Epidermal melanocyte (primary cell): ENCODE measurements around the gene MRPS27.

ENCODE experiments used
- DNase-seq: peaks from one replicate; pipeline ENCODE4 v3.0.0; 2011; ENCODE audit warnings: low spot score; ENCODE audit not compliant: insufficient read length

Gene MRPS27

DNA sequence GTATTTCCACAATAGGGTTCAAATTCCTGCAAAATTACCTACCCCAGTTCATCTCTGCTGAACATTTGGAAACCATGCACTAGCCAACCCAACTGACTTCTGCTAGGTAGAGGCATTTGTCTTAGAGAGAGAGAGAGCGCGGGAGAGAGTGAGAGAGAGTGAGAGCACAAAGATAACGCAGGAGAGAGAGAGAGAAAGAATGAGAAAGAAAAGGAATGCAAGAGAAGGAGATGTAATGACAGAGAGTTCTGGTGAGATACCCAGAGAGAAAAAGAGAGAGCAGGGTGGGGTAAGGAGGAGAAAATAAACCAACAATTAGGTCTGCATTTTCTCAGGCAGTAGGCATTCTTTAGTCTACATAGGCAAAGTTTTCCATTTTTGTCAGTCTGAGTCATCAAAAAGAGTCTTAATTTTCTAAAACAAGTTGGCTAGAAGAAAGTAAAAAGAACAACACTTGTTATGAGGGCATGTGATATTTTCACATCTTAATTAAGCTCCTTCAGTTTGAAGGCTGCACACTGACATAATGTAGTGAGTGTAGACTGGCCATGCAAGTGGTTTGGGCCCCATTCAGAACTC is 114.5 kb downstream of the MRPS27 start:
- no peak for DNase-seq

DNA sequence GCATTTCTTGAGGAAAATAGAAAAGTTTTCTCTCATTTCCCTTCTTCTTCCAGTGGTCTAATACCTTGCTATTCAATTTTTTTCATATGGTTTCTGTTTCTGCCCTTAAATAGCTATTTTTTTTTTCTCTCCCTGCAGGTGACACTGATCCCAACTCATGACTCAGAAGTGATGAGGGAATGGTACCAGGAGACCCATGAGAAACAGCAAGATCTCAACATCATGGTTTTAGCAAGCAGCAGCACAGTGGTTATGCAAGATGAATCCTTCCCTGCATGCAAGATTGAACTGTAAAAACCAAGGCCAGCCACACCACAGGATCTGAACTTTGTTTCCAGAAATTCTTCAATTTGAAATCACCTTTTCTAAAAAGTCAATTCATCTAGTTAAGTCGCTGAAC is 115.1 kb downstream of the MRPS27 start:
- DNase-seq: no peak

DNA sequence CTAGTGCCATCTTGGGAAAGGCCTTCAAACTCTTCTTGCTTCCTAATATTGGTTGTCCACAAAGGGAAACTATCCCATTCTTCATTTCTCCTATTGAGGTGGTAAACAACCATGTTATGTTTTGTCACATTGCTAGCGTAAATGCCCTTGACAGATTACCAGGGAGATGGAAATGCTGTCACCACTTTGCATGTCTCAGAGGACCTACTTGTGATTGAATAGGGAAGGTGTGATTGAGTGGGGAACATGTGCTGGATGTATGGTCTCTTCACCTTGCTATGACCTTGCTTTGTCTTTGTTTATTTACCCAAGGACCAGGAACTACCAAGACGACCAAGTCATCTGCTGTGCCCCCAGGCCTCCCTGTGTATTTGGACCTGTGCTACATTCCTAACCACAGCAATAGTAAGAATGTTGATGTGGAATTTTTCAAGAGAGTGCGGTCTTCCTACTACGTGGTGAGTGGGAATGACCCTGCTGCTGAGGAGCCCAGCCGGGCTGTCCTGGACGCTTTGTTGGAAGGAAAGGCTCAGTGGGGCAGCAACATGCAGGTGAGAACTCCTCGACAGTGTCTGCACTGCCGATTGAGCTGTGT is 116.7 kb downstream of the MRPS27 start:
- no peak for DNase-seq

DNA sequence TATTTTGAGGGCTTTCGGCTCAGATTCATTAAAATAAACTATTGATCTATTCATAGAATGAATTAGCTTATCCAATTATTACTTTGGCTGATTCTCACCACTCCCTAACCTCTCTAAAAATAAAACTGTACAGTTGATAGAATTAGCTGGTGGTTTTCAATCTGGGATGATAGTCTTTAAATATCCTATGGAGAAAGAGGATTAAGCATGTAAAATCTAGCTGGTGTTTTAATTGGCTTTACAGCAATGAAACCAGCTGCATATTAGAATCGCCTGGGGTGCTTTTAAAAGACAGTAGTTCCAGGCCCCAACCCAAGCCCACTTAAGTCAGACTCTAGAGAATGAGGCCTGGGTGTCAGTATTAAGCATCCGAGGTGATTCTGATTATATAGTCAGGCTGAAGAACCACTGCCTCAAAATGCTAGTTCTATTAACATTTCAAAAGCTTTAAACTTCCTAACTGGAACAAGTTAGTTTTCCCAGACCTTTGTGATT is 117.7 kb downstream of the MRPS27 start:
- no peak for DNase-seq

DNA sequence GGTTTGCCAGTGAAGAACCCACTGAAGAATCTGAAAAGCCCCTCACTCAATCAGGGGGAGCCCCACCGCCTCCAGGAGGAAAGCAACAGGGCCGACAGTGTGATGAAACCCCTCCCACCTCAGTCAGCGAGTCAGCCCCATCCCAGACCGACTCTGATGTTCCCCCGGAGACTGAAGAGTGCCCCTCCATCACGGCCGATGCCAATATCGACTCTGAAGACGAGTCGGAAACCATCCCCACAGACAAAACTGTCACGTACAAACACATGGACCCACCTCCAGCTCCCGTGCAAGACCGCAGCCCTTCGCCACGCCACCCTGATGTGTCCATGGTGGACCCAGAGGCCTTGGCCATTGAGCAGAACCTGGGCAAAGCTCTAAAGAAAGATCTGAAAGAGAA is 120.4 kb downstream of the MRPS27 start:
- no peak for DNase-seq

DNA sequence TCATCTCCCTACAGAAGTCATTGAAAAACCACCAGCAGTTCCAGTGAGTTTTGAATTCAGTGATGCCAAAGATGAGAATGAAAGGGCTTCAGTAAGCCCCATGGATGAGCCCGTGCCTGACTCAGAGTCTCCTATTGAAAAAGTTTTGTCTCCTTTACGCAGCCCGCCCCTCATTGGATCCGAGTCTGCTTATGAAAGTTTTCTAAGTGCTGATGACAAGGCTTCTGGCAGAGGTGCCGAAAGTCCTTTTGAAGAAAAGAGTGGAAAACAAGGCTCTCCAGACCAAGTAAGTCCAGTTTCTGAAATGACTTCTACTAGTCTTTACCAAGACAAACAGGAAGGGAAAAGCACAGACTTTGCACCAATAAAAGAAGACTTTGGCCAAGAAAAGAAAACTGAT is 122.6 kb downstream of the MRPS27 start:
- no peak for DNase-seq

DNA sequence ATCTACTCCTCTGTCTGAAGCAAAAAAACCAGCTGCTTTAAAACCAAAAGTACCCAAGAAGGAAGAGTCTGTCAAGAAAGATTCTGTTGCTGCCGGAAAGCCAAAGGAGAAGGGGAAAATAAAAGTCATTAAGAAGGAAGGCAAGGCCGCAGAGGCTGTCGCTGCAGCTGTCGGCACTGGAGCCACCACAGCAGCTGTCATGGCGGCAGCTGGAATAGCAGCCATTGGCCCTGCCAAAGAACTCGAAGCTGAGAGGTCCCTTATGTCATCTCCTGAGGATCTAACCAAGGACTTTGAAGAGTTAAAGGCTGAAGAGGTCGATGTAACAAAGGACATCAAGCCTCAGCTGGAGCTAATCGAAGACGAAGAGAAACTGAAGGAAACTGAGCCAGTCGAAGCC is 124.5 kb downstream of the MRPS27 start:
- DNase-seq: no peak

DNA sequence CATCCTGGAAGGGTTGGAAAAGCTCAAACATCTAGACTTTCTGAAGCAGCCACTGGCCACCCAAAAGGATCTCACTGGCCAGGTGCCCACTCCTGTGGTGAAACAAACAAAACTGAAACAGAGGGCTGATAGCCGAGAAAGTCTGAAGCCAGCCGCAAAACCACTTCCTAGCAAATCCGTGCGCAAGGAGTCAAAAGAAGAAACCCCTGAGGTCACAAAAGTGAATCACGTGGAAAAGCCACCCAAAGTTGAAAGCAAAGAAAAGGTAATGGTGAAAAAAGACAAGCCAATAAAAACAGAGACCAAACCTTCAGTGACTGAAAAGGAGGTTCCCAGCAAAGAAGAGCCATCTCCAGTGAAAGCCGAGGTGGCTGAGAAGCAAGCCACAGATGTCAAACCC is 125.2 kb downstream of the MRPS27 start:
- DNase-seq: no peak

DNA sequence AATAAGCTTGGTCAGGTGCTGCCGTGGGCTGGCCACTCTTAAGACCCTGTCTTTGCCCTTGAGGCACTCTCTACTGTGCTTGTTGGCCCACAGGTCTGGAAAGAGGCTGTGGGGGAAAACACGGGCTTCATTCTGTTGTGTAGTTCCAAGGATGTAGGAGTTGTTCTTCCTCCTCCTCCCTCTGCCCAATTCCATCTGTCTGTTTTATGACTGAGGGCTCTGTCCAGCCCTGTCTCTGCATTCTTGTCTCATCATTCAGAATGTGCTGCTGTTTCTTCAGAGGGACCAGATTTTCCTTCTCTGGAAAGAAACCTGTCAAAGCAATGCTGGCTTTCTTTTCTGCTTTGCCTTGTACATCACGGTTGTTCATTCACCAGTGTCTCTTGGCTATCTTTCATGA is 128.6 kb downstream of the MRPS27 start:
- DNase-seq: no peak

DNA sequence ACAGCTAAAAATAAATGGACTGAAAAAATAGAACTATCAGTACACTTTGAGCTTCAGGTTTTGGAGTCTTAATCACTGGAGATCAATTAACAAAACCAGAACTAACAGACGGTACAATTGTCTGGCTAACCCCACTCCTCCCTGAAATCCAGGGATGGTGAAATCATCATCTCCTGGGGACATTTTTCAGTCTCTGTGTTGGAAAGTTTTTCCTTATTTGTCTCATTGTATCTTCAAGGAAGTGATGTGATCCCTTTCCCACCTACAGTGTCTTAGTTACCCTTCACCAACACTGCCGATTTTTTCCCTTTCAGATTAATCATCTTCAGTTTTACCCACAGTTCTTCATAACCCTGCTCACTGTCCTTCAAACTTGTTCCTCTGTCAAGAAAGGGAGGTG is 130.9 kb downstream of the MRPS27 start:
- no peak for DNase-seq

DNA sequence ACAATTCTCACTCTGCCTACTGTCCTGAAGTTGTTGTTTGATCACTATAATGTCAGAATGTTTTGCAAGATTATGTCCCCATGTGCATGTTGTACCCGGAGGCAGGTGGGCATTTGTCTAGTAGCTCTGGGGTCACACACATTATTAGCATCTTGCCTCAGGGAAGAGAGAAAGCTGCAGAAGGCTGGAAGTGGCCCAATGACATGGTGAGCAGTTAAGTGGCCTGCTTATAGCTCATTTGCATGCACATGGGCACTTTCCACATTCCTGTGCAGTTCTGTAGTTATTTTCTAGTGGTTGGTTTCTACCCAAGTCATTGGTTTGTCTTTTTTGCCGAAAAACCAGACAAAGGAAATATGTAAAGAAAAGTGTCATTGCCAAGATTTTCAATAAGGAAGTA is 131.9 kb downstream of the MRPS27 start:
- DNase-seq: no peak

DNA sequence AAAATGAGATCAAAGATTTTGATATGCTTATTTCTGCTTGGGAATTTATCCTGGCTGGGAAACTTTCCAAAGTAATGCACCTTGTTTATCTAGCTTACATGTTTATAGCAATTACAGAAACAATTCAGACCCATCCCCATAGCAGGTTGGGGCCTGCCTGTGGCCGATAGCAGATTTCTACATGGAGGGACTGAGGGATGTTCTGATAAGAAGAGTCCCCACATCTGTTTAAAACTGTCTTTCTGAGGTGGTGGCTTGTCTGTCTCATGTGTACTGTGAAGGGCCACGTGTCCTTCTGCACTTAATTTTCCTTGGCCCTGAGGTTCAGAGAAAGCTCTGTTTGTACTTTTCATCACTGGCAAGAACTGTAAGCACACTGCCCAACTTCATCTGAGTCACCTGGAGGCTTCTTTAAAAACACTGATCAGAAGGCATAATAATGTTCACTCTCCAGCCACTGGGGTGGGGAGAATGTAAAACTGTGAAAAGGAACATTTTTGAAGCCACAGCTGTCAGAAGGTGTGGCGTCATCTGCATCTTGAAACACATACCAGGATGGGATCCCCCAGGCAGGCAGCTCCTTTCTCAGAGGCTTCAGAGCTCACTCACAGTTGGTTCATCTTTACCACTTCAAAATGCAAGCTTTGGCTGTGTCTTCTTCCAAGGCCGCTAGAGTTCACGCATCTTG is 132.5 kb downstream of the MRPS27 start:
- DNase-seq: no peak

DNA sequence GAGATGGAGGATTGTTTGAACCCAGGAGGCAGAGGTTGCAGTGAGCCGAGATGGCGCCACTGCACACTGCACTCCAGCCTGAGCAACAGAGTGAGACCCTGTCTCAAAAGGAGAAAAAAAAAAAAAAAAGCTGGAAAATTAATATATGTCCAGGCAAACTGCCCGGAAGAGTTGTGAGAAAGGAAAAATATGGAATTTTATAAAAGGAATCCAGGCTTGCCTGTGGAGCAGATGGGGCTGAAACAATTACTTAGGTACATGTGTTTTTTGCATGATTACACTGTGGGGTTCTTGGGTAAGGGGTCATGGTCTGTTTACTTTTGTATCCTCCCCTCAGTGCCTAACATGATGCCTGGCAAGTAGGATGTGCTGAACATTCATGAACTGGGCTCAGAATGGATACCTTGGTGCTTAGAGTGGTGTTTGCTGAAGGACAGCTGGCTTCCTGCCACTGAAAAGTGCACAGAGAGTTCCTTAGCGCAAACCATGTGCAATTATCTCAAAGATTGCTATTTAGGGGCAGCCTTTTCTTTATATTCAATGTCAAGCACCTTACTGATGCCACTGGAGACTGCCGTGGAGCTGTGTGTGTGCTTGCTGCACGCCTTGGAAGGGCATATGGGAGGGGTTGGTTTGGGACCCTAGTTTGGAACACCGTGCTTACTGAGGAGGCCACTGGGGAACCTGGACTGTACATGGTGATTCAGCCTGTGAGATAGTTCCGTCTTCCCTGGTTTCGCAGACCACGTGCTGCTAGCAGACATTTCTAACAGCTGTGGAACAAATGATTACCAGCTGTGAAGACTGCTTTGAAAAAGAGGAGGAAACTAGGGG is 134.3 kb downstream of the MRPS27 start:
- DNase-seq: no peak

DNA sequence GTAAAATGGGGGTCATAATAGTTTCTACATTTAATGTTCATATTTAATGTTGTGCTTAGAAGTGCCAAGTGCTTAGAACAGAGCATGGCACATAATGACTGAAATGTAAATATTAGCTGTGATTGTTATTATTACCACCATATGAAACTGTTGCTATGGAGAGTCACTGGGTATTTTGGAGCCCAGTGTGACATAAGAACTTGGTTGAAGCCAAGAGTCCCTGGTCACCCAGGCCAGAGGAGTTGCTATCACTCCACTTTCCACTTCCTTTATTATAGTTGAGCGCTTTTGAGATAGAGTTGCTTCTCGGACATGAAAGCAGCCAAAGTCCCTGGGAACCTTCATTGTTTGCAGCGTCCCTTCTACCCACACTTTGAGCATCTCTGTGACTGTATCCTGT is 135.6 kb downstream of the MRPS27 start:
- no peak for DNase-seq

DNA sequence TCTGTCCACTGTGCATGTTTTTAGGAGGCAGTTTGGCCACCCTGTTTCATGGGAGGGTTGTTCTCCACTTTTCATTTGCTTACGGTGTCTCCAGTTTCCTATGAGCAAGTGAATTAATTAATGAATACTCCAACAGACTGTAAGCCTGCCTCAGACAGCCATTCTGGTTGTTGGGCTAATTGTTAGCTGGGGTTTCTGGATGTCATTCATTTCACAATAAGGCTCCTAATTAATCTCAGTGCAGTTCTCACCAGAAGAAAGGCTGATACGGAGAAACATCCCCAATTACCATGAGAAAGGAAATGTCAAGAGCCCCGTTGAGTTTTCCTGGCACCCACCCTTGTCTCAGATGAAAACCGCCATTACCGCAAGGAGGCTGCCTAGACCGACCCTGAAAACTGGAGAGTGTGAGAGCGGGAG is 136.9 kb downstream of the MRPS27 start:
- DNase-seq: no peak

DNA sequence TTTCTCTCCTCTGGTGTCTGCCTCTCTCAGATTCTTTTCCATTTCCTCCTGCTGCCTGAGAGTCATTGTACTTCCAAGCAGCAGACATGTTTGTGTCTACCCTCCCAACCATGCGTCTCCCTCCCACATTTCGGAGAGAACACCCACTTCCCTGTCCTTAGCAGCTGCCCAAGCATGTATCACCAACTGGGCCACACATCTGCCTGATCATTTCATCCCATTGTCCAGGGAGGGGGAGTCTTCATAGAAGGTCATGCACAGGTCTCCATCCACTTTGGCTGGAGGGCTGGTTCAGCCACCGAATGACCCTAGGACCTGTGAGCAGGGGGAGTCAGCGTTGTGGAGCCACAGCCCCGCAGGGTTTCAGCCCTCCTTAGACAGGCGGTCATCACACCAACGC is 137.4 kb downstream of the MRPS27 start:
- DNase-seq: no peak

DNA sequence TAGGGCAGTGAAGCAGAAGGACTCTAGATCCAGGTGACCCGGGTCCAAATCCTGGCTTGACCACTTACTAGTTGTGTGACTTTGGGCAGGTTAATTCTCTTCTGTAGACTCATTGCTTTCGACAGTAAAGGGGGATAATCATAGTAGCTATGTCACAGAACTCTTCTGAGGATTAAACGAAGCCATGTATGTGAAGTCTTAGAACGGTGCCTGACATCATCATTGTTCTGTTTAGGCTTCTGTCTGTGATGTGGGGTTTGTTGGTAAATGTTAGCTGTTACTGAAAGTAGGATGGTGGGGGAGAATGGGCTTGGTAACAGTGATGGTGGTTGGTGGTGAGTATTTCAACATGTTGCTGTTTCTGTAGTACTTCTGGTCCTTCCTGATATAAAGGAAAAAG is 139.1 kb downstream of the MRPS27 start:
- DNase-seq: no peak

DNA sequence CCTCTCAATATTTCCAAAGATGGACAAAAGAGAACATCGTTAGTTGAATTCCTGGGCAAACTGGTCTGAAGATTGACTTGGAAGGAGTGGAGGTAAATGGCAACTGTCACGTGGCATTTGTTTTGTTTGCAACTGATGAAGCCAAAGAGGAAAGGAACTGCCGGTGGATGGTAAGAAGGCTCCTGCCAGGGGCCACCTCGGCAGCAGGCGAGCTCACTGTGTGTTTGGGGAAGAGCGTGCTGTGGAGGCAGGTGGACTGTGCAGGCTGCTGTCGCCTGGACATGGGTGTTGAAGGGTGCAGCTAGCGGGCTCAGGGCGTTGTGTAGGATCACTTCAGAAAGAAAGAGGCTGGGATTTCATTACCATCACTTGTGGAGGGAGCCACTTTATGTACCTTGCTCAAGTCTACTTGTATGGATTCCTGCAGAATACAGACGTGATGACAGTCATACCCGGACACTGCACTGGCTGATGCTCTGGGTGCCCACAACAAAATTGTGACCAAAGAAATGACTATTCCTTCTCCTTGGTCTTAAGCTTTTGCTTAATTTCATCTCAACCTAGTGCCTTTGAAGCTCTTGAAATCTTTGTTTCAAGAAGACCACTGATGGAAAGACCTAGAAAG is 140.1 kb downstream of the MRPS27 start:
- DNase-seq: no peak

DNA sequence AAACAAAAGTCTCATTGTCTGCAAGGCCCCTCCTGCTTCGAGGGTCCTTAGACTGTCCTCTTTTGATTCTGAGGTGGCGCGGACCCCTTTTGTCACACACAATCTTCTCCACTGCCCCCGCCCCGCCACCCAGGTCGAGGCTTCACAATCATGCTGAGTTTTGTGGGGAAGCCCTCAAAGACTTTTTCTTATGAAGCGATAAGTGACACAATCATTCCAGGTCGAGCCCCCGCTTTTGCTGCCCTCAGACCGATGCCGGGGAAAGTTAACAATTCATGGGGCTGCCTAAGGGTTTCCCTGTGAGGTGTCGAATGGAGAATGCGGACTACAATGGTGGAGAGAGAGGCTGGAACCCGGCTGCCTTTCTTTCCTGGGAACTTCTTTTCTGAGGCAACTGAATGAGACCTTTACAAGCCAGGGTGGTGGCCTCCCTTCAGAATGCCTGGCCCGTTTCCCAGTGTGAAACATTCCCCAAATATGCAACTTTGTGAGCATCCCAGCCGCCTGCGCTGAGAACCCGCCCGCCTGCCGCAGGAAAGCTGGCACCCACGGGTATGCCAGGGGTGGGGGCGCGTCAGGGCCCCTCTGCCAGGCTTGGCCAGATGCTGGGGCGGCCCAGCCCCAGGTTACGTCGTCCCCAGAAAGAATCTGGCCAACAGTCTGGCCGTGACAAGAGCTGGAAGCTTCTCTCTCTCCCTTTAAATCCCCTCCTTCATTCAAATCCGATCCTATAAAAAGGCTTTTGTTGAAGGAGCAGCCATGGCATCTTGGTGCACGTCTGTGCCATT is 140.8 kb downstream of the MRPS27 start:
- no peak for DNase-seq

DNA sequence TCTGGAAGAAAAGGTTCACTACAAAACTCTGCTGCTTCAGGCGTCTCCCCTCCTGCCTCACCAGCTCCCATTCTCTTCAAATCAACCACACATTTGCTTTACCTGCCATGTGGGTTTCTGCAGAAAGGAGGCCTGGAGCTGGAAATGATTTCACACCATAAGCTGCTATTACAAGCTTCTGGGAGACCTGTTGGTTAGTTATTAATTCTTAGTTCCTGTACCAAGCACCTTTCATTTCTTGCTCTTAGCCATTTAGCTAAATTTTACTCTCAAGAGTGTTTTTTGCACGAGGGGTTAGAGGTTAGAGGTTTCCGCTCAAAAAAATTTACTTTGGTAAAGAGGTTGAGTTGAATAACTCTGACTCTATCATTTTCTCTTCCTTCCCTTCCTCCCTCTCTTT is 142.5 kb downstream of the MRPS27 start:
- no peak for DNase-seq

DNA sequence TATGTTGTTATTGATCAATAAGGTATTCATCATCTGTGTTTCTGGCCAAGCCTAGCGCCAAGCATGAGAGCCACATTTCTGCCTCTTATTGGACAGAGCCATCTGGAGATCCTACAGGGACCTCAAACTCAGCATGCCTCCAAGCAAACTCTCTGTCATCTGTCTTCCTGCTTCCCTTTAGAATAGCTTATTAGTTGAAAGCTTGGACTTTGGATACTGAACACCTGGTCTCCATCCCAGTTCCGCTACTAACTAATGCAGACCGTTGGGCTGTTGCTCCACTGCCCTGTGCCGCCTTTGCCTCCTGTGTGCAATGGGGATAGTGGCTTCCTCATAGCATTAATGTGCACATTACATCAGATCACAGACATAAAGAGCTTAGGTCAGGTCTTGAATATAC is 147.3 kb downstream of the MRPS27 start:
- no peak for DNase-seq
